Activated naive CD8-positive, alpha-beta T cell treated with anti-CD3 and anti-CD28 coated beads, Interleukin-2, amount 10 ng/mL, durations not matched to agents 7 days and 5 days (primary cell): Measurements from ENCODE around the gene FXR2. TPM values are rescaled to one million over a fixed set of nuclear protein-coding genes. Genes with fewer than 3 reads are reported as not detected.

Experiments used
- ATAC-seq: fragments of 150-1000 bp; cut with Tn5 transposase; one replicate; pipeline ENCODE4 v1.10.0; 2021; ENCODE audit warnings: low read depth, moderate library complexity
- POLR2A ChIA-PET: fragments of 350-600 bp; sonication (Branson Sonifier 250); formaldehyde crosslinking; loops from one replicate; lab custom pipeline; 2021; ENCODE audit warnings: antibody characterized with exemption; lab: Charles Lee
- DNase-seq: peaks from one replicate; pipeline ENCODE4 v3.0.0; 2021
- H3K27ac Mint-ChIP-seq: one replicate; pipeline ENCODE4 v1.8.0; 2022; ENCODE audit warnings: mild to moderate bottlenecking, mixed read lengths
- H3K27me3 Mint-ChIP-seq: one replicate; pipeline ENCODE4 v1.8.0; 2022; ENCODE audit warnings: mild to moderate bottlenecking, moderate library complexity, mixed read lengths
- H3K36me3 Mint-ChIP-seq: one replicate; pipeline ENCODE4 v1.8.0; 2021; ENCODE audit warnings: mild to moderate bottlenecking, mixed read lengths
- H3K4me1 Mint-ChIP-seq: one replicate; pipeline ENCODE4 v1.8.0; 2021; ENCODE audit warnings: mixed read lengths
- H3K4me3 Mint-ChIP-seq: one replicate; pipeline ENCODE4 v1.8.0; 2022; ENCODE audit warnings: mild to moderate bottlenecking, moderate library complexity, mixed read lengths
- H3K9me3 Mint-ChIP-seq: one replicate; pipeline ENCODE4 v1.8.0; 2021; ENCODE audit warnings: mixed read lengths
- total RNA-seq, 2 experiments: library from RNA; stranded (reverse); gene quantifications; one replicate each; pipeline ENCODE4 v1.2.3, GENCODE V29; 2021

Gene FXR2
- total RNA-seq, 2 experiments from 2014 or later: 37.7 to 38.2 TPM

DNA sequence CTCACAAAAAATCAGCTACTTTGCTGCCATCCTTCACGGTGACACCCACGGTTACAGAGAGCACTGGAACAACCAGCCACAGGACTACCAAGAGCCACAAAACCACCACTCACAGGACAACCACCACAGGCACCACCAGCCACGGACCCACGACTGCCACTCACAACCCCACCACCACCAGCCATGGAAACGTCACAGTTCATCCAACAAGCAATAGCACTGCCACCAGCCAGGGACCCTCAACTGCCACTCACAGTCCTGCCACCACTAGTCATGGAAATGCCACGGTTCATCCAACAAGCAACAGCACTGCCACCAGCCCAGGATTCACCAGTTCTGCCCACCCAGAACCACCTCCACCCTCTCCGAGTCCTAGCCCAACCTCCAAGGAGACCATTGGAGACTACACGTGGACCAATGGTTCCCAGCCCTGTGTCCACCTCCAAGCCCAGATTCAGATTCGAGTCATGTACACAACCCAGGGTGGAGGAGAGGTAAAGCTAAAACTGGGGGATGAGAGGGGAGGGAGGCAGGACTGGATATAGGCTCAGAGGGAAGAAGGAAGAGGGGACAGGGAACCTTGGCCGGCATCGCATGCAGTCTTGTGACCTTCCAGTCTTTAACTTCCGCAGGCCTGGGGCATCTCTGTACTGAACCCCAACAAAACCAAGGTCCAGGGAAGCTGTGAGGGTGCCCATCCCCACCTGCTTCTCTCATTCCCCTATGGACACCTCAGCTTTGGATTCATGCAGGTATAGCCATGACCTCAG lies 34.7 kb downstream of the FXR2 start:
- Mint-ChIP-seq H3K27me3 (no peaks in the 10 kb centered on the region), H3K4me1 (peaks cover 66% of the 10 kb centered on the region), H3K9me3 (no peaks in the 10 kb centered on the region), H3K36me3 (peaks cover 41% of the 10 kb centered on the region), H3K4me3 (peak overlapping the region; percentile 80), H3K27ac (peak overlapping the region; percentile 96)
- no peak for DNase-seq
- ATAC-seq: no peak
- POLR2A ChIA-PET: interaction anchor here (0.5 to 2.5 kb wide), 15 partner anchors 9 to 144 kb away, joined by 3 to 14 read pairs (median 4); partner anchors contain the start of genes FXR2, SAT2, SENP3 and SOX15

- peak within 1 kb of the TSS; percentile 80 for H3K4me3 Mint-ChIP-seq
- H3K27me3 Mint-ChIP-seq: no peaks in the 10 kb centered on the region
- peaks cover 47% of the 10 kb centered on the region for H3K36me3 Mint-ChIP-seq
- peak within 1 kb of the TSS; percentile 96 for H3K27ac Mint-ChIP-seq
- ATAC-seq: peak; percentile 51
- peak; percentile 61 for DNase-seq
- H3K4me1 Mint-ChIP-seq: peaks cover 68% of the 10 kb centered on the region
- POLR2A ChIA-PET: interaction anchor here (0.6 to 2.5 kb wide), 14 partner anchors 9 to 144 kb away, joined by 3 to 14 read pairs (median 4); partner anchors contain the start of genes FXR2, SAT2, SENP3 and SOX15
- H3K9me3 Mint-ChIP-seq: no peaks in the 10 kb centered on the region
Measured at GRCh38 chr17:7579001-7579833, 35.5 kb downstream of the FXR2 start, which contains the start of gene CD68. TSS of gene CD68 (plus strand) at chr17:7579638. CDS start at chr17:7579678, 40 bp downstream.

- no peak for DNase-seq
- POLR2A ChIA-PET: no interaction called here
- Mint-ChIP-seq H3K9me3 (no peaks in the 10 kb centered on the region), H3K27me3 (no peaks in the 10 kb centered on the region), H3K27ac (peak overlapping the region; percentile 67), H3K4me3 (peak overlapping the region; percentile 51), H3K4me1 (peaks cover 67% of the 10 kb centered on the region), H3K36me3 (peaks cover 57% of the 10 kb centered on the region)
- ATAC-seq: no peak
Measured at GRCh38 chr17:7577327-7578199, 37.1 kb downstream of the FXR2 start.

- H3K36me3 Mint-ChIP-seq: peaks cover 54% of the 10 kb centered on the region
- DNase-seq: no peak
- H3K27ac Mint-ChIP-seq: peak overlapping the region; percentile 60
- peaks cover 63% of the 10 kb centered on the region for H3K4me1 Mint-ChIP-seq
- no peak for ATAC-seq
- H3K4me3 Mint-ChIP-seq: peak overlapping the region; percentile 35
- H3K9me3 Mint-ChIP-seq: no peaks in the 10 kb centered on the region
- POLR2A ChIA-PET: interaction anchor here (1.2 to 5.2 kb wide), 2 partner anchors 8 to 14 kb away, joined by 4 to 89 read pairs; partner anchors contain the start of genes MPDU1 and SOX15
- no peaks in the 10 kb centered on the region for H3K27me3 Mint-ChIP-seq
Measured at GRCh38 chr17:7576432-7576937, 38.2 kb downstream of the FXR2 start.

DNA sequence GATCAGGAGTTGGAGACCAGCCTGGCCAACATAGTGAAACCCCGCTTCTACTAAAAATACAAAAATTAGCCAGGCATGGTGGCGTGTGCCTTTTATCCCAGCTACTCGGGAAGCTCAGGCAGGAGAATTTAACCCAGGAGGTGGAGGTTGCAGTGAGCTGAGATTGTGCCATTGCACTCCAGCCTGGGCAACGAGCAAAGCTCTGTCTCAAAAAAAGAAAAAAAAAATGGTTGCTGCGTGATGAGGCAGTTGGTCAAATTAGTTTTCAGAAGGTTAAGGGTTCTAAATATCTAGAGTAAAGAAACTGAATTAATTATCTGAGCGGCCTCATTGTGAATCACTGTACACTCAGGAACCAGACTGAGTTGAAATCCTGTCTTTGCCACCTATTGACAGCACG lies 38.7 kb downstream of the FXR2 start:
- ATAC-seq: no peak
- no peak for DNase-seq
- POLR2A ChIA-PET: interaction anchor here (1.2 to 5.2 kb wide), 3 partner anchors 9 to 29 kb away, joined by 4 to 89 read pairs (median 4); partner anchors contain the start of genes MPDU1 and SOX15
- no peaks in the 10 kb centered on the region for H3K9me3 Mint-ChIP-seq
- peaks cover 62% of the 10 kb centered on the region for H3K4me1 Mint-ChIP-seq
- H3K36me3 Mint-ChIP-seq: peaks cover 53% of the 10 kb centered on the region
- peak overlapping the region; percentile 60 for H3K27ac Mint-ChIP-seq
- peak overlapping the region; percentile 96 for H3K4me3 Mint-ChIP-seq
- H3K27me3 Mint-ChIP-seq: no peaks in the 10 kb centered on the region

GRCh38 chr17:7575481-7575883 lies 39.2 kb downstream of the FXR2 start:
- Mint-ChIP-seq H3K27ac (no peak overlapping the region), H3K9me3 (no peaks in the 10 kb centered on the region), H3K27me3 (no peaks in the 10 kb centered on the region), H3K4me1 (peaks cover 61% of the 10 kb centered on the region), H3K36me3 (peaks cover 48% of the 10 kb centered on the region), H3K4me3 (peak overlapping the region; percentile 96)
- POLR2A ChIA-PET: interaction anchor here (0.9 to 5.2 kb wide), 6 partner anchors 9 to 112 kb away, joined by 3 to 89 read pairs (median 4); partner anchors contain the start of genes MPDU1, SOX15, TP53 and WRAP53
- no peak for ATAC-seq
- DNase-seq: no peak

GRCh38 chr17:7574176-7574953 lies 40.3 kb downstream of the FXR2 start:
- peak overlapping the region; percentile 96 for H3K4me3 Mint-ChIP-seq
- H3K4me1 Mint-ChIP-seq: peaks cover 58% of the 10 kb centered on the region
- peaks cover 44% of the 10 kb centered on the region for H3K36me3 Mint-ChIP-seq
- DNase-seq (no peak), ATAC-seq (no peak)
- H3K27me3 Mint-ChIP-seq: no peaks in the 10 kb centered on the region
- peak overlapping the region; percentile 99 for H3K27ac Mint-ChIP-seq
- POLR2A ChIA-PET: interaction anchor here (0.8 to 5.2 kb wide), 16 partner anchors 10 to 539 kb away, joined by 3 to 89 read pairs (median 4); partner anchors contain the start of genes ACAP1, FGF11, FXR2 and MPDU1
- H3K9me3 Mint-ChIP-seq: no peaks in the 10 kb centered on the region

DNA sequence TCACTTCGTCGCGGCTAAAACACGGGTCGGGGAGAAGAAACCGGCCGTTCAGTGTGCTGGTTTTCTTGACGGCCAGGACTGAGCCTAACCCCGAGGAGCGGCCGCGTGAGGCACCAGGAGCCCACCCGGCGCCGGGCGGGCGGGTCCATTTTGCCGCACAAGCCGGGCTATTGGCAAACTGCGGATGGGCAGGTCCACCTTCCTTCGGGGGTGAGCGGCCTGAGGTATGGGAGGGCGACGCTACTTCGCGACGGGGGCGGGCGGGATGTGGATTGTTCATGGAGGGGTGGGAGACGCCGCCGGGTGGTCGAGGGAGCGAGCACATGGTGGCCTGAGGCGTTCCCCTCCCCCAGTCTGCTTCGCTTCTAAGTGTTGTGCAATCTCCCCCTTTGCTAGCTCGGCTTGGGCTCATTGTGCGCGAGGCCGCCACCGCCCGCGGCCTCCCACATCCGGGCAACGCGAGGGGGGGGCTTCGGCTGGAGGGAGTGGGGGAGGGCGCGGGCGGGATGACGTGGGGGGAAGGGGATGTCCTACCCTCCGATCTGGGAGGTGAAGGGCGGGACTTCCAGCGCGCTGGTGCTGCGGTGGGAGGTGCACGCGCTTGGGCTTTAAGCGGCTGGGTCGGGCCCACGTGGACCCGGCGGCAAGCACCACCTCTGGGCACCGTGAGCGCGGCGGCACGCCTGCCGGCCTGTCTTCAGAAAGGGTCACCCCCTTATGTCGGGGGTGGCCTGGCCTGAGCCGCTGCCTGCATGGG lies 41.2 kb downstream of the FXR2 start:
- H3K27ac Mint-ChIP-seq: peak overlapping the region; percentile 99
- POLR2A ChIA-PET: interaction anchor here (0.6 to 5.2 kb wide), 18 partner anchors 9 to 538 kb away, joined by 3 to 89 read pairs (median 4); partner anchors contain the start of genes ACAP1, FGF11, FXR2 and MPDU1
- H3K4me3 Mint-ChIP-seq: peak overlapping the region; percentile 96
- peak; percentile 28 for ATAC-seq
- DNase-seq: peak; percentile 93
- H3K27me3 Mint-ChIP-seq: no peaks in the 10 kb centered on the region
- H3K4me1 Mint-ChIP-seq: peaks cover 53% of the 10 kb centered on the region
- no peaks in the 10 kb centered on the region for H3K9me3 Mint-ChIP-seq
- peaks cover 40% of the 10 kb centered on the region for H3K36me3 Mint-ChIP-seq

DNA sequence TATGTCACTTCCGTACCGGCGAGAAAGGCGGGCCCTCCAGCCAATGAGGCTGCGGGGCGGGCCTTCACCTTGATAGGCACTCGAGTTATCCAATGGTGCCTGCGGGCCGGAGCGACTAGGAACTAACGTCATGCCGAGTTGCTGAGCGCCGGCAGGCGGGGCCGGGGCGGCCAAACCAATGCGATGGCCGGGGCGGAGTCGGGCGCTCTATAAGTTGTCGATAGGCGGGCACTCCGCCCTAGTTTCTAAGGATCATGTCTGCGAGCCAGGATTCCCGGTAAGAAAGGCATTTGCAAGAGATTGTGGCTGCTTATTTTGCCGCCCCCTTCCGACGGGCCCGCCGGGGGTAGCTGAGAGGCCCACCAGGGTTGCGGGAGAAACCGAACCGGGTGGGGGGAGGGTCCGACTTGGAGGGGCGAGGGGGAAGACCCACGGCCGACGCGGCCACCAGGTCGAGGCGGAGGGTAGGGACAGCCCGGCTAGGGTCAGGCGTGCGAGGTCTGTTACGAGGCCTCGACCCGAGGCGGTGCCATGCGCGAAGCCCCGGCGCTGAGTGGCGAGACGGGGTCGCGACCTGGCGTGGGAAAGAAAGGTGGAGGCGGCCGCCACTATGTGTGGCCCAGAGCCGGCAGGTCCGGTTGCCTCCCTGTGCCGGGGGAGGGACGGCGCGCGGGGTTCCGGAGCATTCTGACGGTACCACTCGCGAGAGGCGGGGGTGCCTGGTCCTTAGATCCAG lies 41.9 kb downstream of the FXR2 start:
- no peaks in the 10 kb centered on the region for H3K9me3 Mint-ChIP-seq
- peak; percentile 100 for DNase-seq
- peak overlapping the region; percentile 96 for H3K4me3 Mint-ChIP-seq
- H3K27ac Mint-ChIP-seq: peak overlapping the region; percentile 99
- POLR2A ChIA-PET: interaction anchor here (0.6 to 5.2 kb wide), 17 partner anchors 8 to 537 kb away, joined by 3 to 89 read pairs (median 4); partner anchors contain the start of genes ACAP1, FGF11, FXR2 and MPDU1
- no peaks in the 10 kb centered on the region for H3K27me3 Mint-ChIP-seq
- ATAC-seq: peak; percentile 1
- peaks cover 36% of the 10 kb centered on the region for H3K36me3 Mint-ChIP-seq
- H3K4me1 Mint-ChIP-seq: peaks cover 46% of the 10 kb centered on the region

DNA sequence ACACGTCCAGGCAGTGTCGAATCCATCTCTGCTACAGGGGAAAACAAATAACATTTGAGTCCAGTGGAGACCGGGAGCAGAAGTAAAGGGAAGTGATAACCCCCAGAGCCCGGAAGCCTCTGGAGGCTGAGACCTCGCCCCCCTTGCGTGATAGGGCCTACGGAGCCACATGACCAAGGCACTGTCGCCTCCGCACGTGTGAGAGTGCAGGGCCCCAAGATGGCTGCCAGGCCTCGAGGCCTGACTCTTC lies 42.4 kb downstream of the FXR2 start:
- Mint-ChIP-seq H3K4me3 (peak overlapping the region; percentile 96), H3K27me3 (no peaks in the 10 kb centered on the region), H3K36me3 (peaks cover 36% of the 10 kb centered on the region), H3K27ac (peak overlapping the region; percentile 99), H3K4me1 (peaks cover 48% of the 10 kb centered on the region), H3K9me3 (no peaks in the 10 kb centered on the region)
- peak; percentile 88 for ATAC-seq
- POLR2A ChIA-PET: interaction anchor here (0.6 to 5.2 kb wide), 9 partner anchors 11 to 322 kb away, joined by 3 to 89 read pairs (median 4); partner anchors contain the start of genes ACAP1, FXR2, MPDU1 and POLR2A
- no peak for DNase-seq
